Neutrophil (primary cell): ENCODE results near the gene WIF1.

Experiments
- H3K27ac ChIP-seq: fragments of 200-600 bp; sonication (generic); 2 replicates; pipeline ENCODE4 v1.5.1; 2016; ENCODE audit warnings: mild to moderate bottlenecking, moderate library complexity
- H3K27me3 ChIP-seq: fragments of 200-600 bp; sonication (generic); 2 replicates; pipeline ENCODE4 v1.6.0; 2016; ENCODE audit warnings: mild to moderate bottlenecking
- H3K36me3 ChIP-seq: fragments of 200-600 bp; sonication (generic); 2 replicates; pipeline ENCODE4 v1.5.1; 2017
- H3K4me1 ChIP-seq, 2 experiments: fragments of 200-600 bp in 1 of 2; sonication (generic) in 1 of 2; 1 replicate in 1 of 2; 2 replicates in 1 of 2; pipeline versions ENCODE4 v1.5.1 to v1.6.1; 2013 to 2016; ENCODE audit warnings: low read depth in 1 of 2, low read length in 1 of 2, mild to moderate bottlenecking in 1 of 2, moderate library complexity in 1 of 2; ENCODE audit not compliant: control insufficient read depth in 1 of 2, insufficient read depth in 1 of 2
- H3K4me3 ChIP-seq, 2 experiments: fragments of 200-600 bp in 1 of 2; sonication (generic) in 1 of 2; 1 replicate in 1 of 2; 2 replicates in 1 of 2; pipeline ENCODE4 v1.5.1; 2013 to 2016; ENCODE audit warnings: low read depth in 1 of 2, low read length in 1 of 2, mild to moderate bottlenecking in 1 of 2, moderate library complexity in 1 of 2
- H3K9me3 ChIP-seq: fragments of 200-600 bp; sonication (generic); 2 replicates; pipeline ENCODE4 v1.5.1; 2016
- TF ChIP-seq, protein P1 (sequence below): fragments of 200-600 bp; sonication (generic); IDR thresholded peaks from 2 replicates; pipeline ENCODE4 v1.5.1; 2016; ENCODE audit warnings: antibody characterized with exemption

WIF1 gene

DNA sequence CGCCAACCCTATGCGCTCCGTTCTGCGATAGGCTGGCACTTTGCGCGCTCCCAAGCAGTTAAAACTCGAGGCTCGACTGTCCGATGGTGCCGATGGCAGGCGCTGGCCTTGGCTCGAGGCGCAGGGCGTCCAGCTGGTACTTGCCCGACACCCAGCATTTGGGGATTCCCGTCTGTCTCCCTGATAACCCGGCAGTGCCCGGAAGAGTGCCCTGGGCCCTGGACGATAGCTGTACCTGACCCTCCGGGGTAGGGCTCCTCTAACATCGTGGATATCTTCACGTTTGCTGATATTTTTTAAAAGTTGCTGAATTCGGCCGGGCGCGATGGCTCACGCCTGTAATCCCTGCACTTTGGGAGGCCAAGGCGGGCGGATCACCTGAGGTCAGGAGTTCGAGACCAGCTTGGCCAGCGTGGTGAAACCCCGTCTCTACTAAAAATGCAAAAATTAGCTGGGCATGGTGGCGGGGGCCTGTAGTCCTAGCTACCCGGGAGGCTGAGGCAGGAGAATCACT lies 908 bp upstream of the WIF1 start:
- Histone ChIP-seq H3K36me3 (no peaks in the 10 kb centered on the region), H3K27ac (no peak overlapping the region), H3K4me3 (no peak overlapping the region), H3K27me3 (peaks cover 65% of the 10 kb centered on the region), H3K9me3 (no peaks in the 10 kb centered on the region), H3K4me1 (peaks cover 12 to 23% of the 10 kb centered on the region in 2 experiments)
- TF ChIP-seq, protein P1, sequence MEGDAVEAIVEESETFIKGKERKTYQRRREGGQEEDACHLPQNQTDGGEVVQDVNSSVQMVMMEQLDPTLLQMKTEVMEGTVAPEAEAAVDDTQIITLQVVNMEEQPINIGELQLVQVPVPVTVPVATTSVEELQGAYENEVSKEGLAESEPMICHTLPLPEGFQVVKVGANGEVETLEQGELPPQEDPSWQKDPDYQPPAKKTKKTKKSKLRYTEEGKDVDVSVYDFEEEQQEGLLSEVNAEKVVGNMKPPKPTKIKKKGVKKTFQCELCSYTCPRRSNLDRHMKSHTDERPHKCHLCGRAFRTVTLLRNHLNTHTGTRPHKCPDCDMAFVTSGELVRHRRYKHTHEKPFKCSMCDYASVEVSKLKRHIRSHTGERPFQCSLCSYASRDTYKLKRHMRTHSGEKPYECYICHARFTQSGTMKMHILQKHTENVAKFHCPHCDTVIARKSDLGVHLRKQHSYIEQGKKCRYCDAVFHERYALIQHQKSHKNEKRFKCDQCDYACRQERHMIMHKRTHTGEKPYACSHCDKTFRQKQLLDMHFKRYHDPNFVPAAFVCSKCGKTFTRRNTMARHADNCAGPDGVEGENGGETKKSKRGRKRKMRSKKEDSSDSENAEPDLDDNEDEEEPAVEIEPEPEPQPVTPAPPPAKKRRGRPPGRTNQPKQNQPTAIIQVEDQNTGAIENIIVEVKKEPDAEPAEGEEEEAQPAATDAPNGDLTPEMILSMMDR: no peak

DNA sequence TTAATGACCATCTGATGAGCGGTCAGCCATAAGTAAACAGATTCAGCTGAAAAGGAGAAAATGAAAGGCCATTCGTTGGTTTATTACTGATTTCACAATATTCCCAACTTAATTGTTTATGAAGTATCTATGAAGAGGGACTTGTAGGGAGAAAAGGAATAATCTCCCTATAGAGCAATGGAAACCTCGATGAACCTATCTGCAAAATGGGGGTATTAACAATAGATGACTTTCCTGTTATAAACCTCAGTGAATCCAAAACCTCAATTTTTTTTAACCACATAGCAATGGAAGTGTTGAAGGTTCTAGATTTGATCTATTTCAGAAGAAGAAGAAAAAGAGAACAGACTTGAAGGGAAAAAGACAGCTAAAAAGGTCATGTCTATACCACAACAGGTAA lies 2.0 kb downstream of the WIF1 start:
- Histone ChIP-seq H3K9me3 (no peaks in the 10 kb centered on the region), H3K27me3 (peaks cover 90% of the 10 kb centered on the region), H3K4me1 (peaks cover 12 to 16% of the 10 kb centered on the region in 2 experiments), H3K36me3 (no peaks in the 10 kb centered on the region), H3K4me3 (no peak overlapping the region), H3K27ac (no peak overlapping the region)
- TF ChIP-seq, protein P1: no peak

DNA sequence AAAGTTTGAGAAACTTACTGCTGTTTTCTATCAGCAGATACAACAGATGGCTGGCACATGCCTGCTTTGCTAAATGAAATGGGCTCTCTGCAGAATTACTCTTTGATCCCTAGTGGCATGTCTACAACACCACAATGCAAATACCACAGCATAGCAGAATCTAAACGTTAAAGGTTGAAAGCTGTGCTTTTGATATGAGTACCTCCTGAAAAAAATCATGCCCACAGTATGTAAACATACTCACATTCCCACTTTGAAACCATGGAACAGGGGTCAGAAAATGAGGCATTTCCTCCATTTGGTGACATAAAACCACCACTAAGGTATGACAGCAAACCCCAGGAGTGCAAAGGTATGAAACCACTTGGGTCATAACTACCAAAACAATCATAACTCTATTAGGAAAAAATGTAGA lies 7.5 kb downstream of the WIF1 start:
- TF ChIP-seq, protein P1: no peak

DNA sequence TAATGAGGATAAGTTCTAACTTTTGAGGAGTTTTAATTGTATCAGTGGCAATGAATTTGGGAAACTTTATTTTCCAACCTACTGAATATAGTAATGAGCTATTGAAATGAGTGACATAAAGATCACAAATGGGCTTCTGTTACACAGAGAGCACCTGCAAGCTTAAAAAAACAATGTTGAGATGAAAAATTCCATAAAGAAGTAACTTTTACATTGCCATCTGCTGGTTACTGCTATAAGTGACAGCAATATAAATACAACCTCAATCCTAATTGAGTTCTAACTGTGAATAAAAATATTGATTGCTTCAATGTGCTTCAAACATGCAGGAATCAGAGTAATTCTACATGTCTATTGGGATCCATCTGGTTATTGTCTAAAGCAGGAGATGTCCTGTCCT lies 14.2 kb downstream of the WIF1 start:
- Histone ChIP-seq H3K9me3 (no peaks in the 10 kb centered on the region), H3K4me1 (no peaks in the 10 kb centered on the region), H3K36me3 (no peaks in the 10 kb centered on the region), H3K27me3 (peaks cover 4% of the 10 kb centered on the region), H3K4me3 (no peak overlapping the region), H3K27ac (no peak overlapping the region)
- TF ChIP-seq, protein P1: no peak

More for the DNA sequence above, 7.5 kb downstream of the WIF1 start:
- Histone ChIP-seq H3K9me3 (no peaks in the 10 kb centered on the region), H3K27me3 (peaks cover 62% of the 10 kb centered on the region), H3K4me1 (no peaks in the 10 kb centered on the region), H3K4me3 (no peak overlapping the region), H3K27ac (no peak overlapping the region), H3K36me3 (no peaks in the 10 kb centered on the region)

DNA sequence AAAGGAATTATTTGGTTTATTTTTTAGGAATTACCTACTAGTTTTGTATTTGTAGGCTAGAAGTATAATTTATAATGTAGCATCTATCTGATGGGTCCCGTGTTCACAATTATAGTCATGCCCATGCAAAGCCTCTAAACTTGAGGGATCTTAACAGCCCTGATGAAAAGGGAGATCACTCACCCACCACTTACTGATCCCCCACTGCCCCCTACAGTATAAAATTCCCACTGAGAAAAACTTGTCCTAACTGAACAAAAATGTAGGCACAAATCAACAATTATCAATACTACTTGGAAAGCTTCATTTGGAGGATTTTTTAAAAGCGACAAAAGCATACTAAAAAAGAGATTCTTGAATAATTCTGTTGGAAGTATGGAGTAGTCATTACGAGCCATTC lies 21.0 kb downstream of the WIF1 start:
- H3K9me3 ChIP-seq: no peaks in the 10 kb centered on the region
- H3K27me3 ChIP-seq: peaks cover 27% of the 10 kb centered on the region
- TF ChIP-seq, protein P1: no peak

DNA sequence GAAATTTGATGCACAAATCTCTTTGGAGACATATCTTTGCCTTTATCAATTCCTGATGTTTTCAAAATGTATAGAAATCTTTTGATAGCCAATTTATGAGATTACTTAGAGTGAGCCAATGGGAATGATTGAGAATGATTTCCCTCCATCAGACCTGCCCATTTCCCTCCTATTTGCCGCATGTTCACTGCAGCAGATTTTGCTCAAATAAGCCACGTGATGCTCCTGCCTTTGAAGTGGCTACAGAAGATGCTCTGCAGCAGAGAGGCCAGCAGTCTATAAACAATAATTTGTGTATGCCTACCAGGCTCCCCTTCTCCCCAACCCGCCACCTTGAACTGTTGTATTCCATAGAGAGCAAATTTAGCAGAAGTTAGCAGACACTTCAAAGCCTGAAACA lies 21.9 kb downstream of the WIF1 start:
- TF ChIP-seq, protein P1: no peak
- no peaks in the 10 kb centered on the region for H3K9me3 ChIP-seq
- H3K4me1 ChIP-seq: peaks cover 0 to 5% of the 10 kb centered on the region in 2 experiments
- peaks cover 27% of the 10 kb centered on the region for H3K27me3 ChIP-seq
- no peak overlapping the region for H3K27ac ChIP-seq
- H3K4me3 ChIP-seq: no peak overlapping the region
- no peaks in the 10 kb centered on the region for H3K36me3 ChIP-seq

More for the DNA sequence above, 21.0 kb downstream of the WIF1 start:
- H3K4me3 ChIP-seq: no peak overlapping the region
- H3K36me3 ChIP-seq: no peaks in the 10 kb centered on the region
- no peak overlapping the region for H3K27ac ChIP-seq
- no peaks in the 10 kb centered on the region for H3K4me1 ChIP-seq
